Measurements from ENCODE around the gene RNF130. TPM values are rescaled to one million over a fixed set of nuclear protein-coding genes. Genes with fewer than 3 reads are reported as not detected.
A peak's percentile ranks its signal among the peaks of the same experiment; 100 is the strongest.

RNF130 gene
- total and polyA plus RNA-seq, 8 donors: 61.0 to 125 (median 70.7) TPM

DNA sequence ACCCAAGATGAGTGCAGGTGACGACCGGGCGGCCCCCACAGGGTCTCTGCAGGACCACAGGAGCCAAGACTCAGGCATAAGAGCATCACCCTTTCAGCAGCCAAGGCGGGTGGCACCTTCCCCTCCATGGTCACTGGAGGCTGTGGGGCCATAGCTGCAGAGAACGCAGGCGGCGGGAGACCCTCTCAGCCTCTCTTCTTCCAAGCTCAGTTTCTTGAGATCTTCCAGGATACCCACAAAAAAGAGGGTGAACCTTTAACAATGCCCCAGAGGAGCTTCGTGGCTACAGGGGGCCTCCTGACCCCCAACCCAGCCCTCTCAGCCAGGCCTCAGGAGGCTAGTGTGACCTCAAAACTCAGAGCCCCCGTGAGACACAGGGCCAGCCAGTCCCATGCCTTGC lies 158.1 kb downstream of the RNF130 start:
- intact Hi-C loops (cut with DNase I): no loop called here
- H3K27ac ChIP-seq: peak overlapping the region in 1 of 2 donors; percentile 50
- ATAC-seq: no peak

DNA sequence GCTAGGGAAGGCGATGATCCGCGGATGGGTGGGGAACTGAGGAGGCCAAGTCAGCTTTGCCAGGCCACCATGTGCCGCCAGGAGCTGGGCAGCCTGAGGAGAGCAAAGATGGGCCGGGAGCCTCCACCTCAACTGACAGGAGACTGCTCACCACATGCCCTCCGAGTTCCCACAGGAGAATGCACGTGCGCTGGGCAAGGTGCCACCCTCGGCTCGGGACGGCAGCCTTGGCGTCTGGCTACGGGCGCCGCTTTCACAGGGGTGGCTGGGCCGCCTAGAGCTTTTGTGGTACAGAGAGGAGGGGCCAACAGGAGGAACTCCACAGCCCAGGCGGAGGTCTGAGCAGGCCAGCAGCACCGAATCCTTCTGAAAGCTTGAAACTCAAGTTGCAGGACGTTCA lies 158.6 kb downstream of the RNF130 start:
- TF ChIP-seq, protein P1, sequence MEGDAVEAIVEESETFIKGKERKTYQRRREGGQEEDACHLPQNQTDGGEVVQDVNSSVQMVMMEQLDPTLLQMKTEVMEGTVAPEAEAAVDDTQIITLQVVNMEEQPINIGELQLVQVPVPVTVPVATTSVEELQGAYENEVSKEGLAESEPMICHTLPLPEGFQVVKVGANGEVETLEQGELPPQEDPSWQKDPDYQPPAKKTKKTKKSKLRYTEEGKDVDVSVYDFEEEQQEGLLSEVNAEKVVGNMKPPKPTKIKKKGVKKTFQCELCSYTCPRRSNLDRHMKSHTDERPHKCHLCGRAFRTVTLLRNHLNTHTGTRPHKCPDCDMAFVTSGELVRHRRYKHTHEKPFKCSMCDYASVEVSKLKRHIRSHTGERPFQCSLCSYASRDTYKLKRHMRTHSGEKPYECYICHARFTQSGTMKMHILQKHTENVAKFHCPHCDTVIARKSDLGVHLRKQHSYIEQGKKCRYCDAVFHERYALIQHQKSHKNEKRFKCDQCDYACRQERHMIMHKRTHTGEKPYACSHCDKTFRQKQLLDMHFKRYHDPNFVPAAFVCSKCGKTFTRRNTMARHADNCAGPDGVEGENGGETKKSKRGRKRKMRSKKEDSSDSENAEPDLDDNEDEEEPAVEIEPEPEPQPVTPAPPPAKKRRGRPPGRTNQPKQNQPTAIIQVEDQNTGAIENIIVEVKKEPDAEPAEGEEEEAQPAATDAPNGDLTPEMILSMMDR (IDR thresholded peaks at IDR 0.05): no peak
- Histone ChIP-seq H3K27me3 (no peaks in the 10 kb centered on the region), H3K36me3 (no peaks in the 10 kb centered on the region), H3K27ac (no peak overlapping the region), H3K9me3 (no peaks in the 10 kb centered on the region), H3K4me3 (no peak overlapping the region), H3K4me1 (peaks cover 0 to 35% of the 10 kb centered on the region in 2 donors)
- DNase-seq (peak in 1 of 4 donors; percentile 69), ATAC-seq (no peak)
- intact Hi-C loops (cut with DNase I): no loop called here

More for the DNA sequence above, 158.1 kb downstream of the RNF130 start:
- TF ChIP-seq, protein P1 (IDR thresholded peaks at IDR 0.05): no peak
- Histone ChIP-seq H3K9me3 (no peaks in the 10 kb centered on the region), H3K4me3 (no peak overlapping the region), H3K36me3 (no peaks in the 10 kb centered on the region), H3K27me3 (no peaks in the 10 kb centered on the region), H3K4me1 (peaks cover 0 to 30% of the 10 kb centered on the region in 2 donors)
- DNase-seq: peak in 1 of 4 donors; percentile 45

DNA sequence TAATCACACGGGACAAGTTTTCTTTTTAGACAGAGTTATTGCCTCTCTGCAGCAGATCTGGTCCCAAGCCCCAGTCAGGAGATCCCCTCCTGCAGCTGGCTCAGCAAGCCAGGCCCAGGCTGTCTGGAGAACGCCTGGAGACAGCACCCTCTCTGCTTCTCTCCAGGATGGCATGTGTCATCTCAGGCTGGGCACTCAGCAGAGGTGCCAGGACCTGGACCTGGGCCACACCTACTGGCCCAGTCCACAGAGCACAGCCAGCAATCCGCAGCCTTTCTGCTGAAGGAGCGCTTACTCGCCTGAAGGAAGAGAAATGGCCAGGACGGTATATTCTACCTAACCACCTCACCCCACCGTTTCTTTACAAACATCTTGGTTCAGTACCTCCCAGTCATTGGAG lies 159.2 kb downstream of the RNF130 start:
- intact Hi-C loops (cut with DNase I): no loop called here
- Histone ChIP-seq H3K4me1 (peaks cover 0 to 33% of the 10 kb centered on the region in 2 donors), H3K9me3 (no peaks in the 10 kb centered on the region), H3K36me3 (no peaks in the 10 kb centered on the region), H3K4me3 (no peak overlapping the region), H3K27me3 (no peaks in the 10 kb centered on the region), H3K27ac (no peak overlapping the region)
- DNase-seq: peak in 1 of 4 donors; percentile 31
- TF ChIP-seq, protein P1 (IDR thresholded peaks at IDR 0.05): no peak
- no peak for ATAC-seq

DNA sequence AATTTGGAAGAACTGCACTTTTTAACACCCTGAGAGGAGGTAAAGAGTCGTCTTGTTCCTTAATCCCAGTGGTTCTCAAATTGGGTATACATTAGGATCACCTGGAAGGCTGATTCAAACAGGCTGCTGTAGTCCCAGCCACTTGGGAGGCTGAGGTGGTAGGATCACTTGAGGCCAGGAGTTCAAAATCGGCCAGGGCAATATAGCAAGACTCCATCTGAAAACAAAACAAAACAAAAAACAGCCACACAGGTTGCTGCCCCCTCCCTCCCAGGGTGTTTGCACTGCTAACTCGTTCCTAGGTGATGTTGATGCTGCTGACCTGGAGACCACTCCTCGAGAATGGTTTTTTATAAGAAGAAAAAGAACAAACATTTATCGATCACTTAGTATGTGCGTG lies 162.3 kb downstream of the RNF130 start:
- H3K27ac ChIP-seq: no peak overlapping the region
- no peaks in the 10 kb centered on the region for H3K27me3 ChIP-seq
- TF ChIP-seq, protein P1 (IDR thresholded peaks at IDR 0.05): no peak
- H3K36me3 ChIP-seq: peaks cover 0 to 6% of the 10 kb centered on the region in 2 donors
- H3K4me1 ChIP-seq: peaks cover 0 to 43% of the 10 kb centered on the region in 2 donors
- ATAC-seq (no peak), DNase-seq (no peak)
- intact Hi-C loops (cut with DNase I): loop anchor here in 1 of 2 donors (10.0 kb wide), 1 partner anchor 144 kb away; no protein-coding TSS in a partner anchor
- no peak overlapping the region for H3K4me3 ChIP-seq
- H3K9me3 ChIP-seq: no peaks in the 10 kb centered on the region

DNA sequence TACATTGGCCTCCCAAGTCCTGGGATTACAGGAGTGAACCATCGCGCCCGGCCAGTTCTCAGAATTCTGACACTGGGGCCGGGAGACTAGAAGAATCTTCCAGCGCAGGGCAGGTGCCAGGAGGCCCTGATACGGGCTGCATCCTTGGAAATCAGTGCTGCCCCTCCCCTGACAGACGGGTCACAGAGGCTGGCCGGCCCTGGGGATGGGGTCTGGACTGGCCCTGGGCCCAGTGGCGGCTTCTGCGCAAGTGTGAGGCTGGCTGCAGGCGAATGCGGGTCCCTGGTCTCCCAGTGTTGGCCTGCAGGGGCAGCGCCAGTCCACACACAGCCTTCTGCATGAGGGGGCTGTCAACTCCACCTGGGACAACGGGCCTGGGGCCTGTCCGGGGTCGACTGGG lies 163.0 kb downstream of the RNF130 start:
- Histone ChIP-seq H3K4me3 (peak overlapping the region in 1 of 2 donors; percentile 68), H3K36me3 (peaks cover 0 to 13% of the 10 kb centered on the region in 2 donors), H3K9me3 (no peaks in the 10 kb centered on the region), H3K27me3 (no peaks in the 10 kb centered on the region), H3K4me1 (peaks cover 0 to 36% of the 10 kb centered on the region in 2 donors), H3K27ac (peak overlapping the region; percentile 77 to 86)
- ATAC-seq (no peak), DNase-seq (no peak)
- TF ChIP-seq, protein P1 (IDR thresholded peaks at IDR 0.05): no peak
- intact Hi-C loops (cut with DNase I): loop anchor here in 1 of 2 donors (10.0 kb wide), 1 partner anchor 144 kb away; no protein-coding TSS in a partner anchor

Measured in left lung (tissue), 10 donors.